H1 (cell line): ENCODE measurements around the gene TRIM47. TPM values are rescaled to one million over a fixed set of nuclear protein-coding genes. Genes with fewer than 3 reads are reported as not detected.

ENCODE experiments used
- CTCF ChIA-PET: fragments of 300-600 bp; sonication (Branson Sonifier 250); formaldehyde crosslinking; loops from one replicate; lab custom pipeline; 2021; ENCODE audit not compliant: partially characterized antibody; lab: Charles Lee
- POLR2A ChIA-PET: fragments of 300-600 bp; sonication (Branson Sonifier 250); formaldehyde crosslinking; loops from one replicate; lab custom pipeline; 2021; ENCODE audit warnings: inconsistent platforms; ENCODE audit not compliant: partially characterized antibody; lab: Charles Lee
- DNase-seq, 2 experiments: peaks; one replicate each; pipeline versions ENCODE4 v3.0.0 to v3.0.0-alpha.2; 2010 to 2022; ENCODE audit warnings: low spot score in 2 of 2, low read depth in 1 of 2, mixed read lengths in 1 of 2
- FAIRE-seq: peaks from 2 replicates; lab custom pipeline; 2011; peaks lifted over from hg19 to GRCh38; lab: Jason Lieb, UNC
- H2AFZ ChIP-seq: 2 replicates; pipeline ENCODE4 v1.8.1; 2012; ENCODE audit warnings: low read length, inconsistent platforms
- H2AK5ac ChIP-seq: 2 replicates; pipeline ENCODE4 v1.6.1; 2013; ENCODE audit warnings: low read depth, low read length
- H2BK120ac ChIP-seq: replicated peaks from 2 replicates; pipeline ENCODE3; 2013; ENCODE audit warnings: low read depth, low read length, inconsistent platforms
- H2BK12ac ChIP-seq: 2 replicates; pipeline ENCODE4 v1.6.1; 2013; ENCODE audit warnings: low read depth, low read length
- H2BK15ac ChIP-seq: 2 replicates; pipeline ENCODE4 v1.6.1; 2013; ENCODE audit warnings: low read length
- H2BK20ac ChIP-seq: 2 replicates; pipeline ENCODE4 v1.6.1; 2013; ENCODE audit warnings: low read length
- H2BK5ac ChIP-seq: 2 replicates; pipeline ENCODE4 v1.6.1; 2013; ENCODE audit warnings: low read depth, low read length
- H3K14ac ChIP-seq: 2 replicates; pipeline ENCODE4 v1.6.1; 2013; ENCODE audit warnings: inconsistent platforms; ENCODE audit not compliant: insufficient read length
- H3K18ac ChIP-seq: 2 replicates; pipeline ENCODE4 v1.6.1; 2013; ENCODE audit warnings: low read length; ENCODE audit errors: extremely low read depth
- H3K23ac ChIP-seq: 2 replicates; pipeline ENCODE4 v1.6.1; 2013; ENCODE audit warnings: inconsistent platforms; ENCODE audit not compliant: insufficient read length
- H3K23me2 ChIP-seq: 2 replicates; pipeline ENCODE4 v1.6.1; 2013; ENCODE audit warnings: low read depth, low read length
- H3K27ac ChIP-seq: 2 replicates; pipeline ENCODE4 v1.6.1; 2011; ENCODE audit warnings: low read depth, low read length, inconsistent platforms
- H3K27me3 ChIP-seq, 4 experiments: replicated peaks in 1 of 4; 1 replicate in 1 of 4; 2 replicates in 3 of 4; pipeline versions ENCODE4 v1.6.1 to v1.8.1; 2011 to 2013; ENCODE audit warnings: low read length in 3 of 4, mild to moderate bottlenecking in 3 of 4, inconsistent platforms in 2 of 4, mixed read lengths in 2 of 4, moderate library complexity in 1 of 4; ENCODE audit not compliant: control insufficient read depth in 3 of 4, insufficient read depth in 3 of 4; ENCODE audit errors: extremely low read depth in 1 of 4
- H3K36me3 ChIP-seq, 4 experiments: 2 replicates each; pipeline versions ENCODE4 v1.6.1 to v1.8.1; 2011 to 2013; ENCODE audit warnings: mild to moderate bottlenecking in 4 of 4, low read length in 3 of 4, moderate library complexity in 2 of 4, control low read depth in 1 of 4, inconsistent platforms in 1 of 4; ENCODE audit not compliant: insufficient read depth in 4 of 4, control insufficient read depth in 2 of 4
- H3K4ac ChIP-seq: replicated peaks from 2 replicates; pipeline ENCODE3; 2013; ENCODE audit warnings: low read length, low read depth, mixed read lengths, inconsistent platforms; ENCODE audit not compliant: insufficient read length
- H3K4me1 ChIP-seq, 4 experiments: replicated peaks in 1 of 4; 1 replicate in 1 of 4; 2 replicates in 3 of 4; pipeline versions ENCODE4 v1.6.1 to v1.8.1; 2011 to 2013; ENCODE audit warnings: low read length in 3 of 4, inconsistent platforms in 2 of 4, mixed read lengths in 1 of 4; ENCODE audit not compliant: insufficient read depth in 4 of 4, control insufficient read depth in 3 of 4
- H3K4me2 ChIP-seq, 2 experiments: 2 replicates each; pipeline versions ENCODE4 v1.6.1 to v1.8.1; 2011 to 2013; ENCODE audit warnings: low read depth in 2 of 2, low read length in 2 of 2, control low read depth in 1 of 2, inconsistent platforms in 1 of 2, mild to moderate bottlenecking in 1 of 2; ENCODE audit not compliant: insufficient read depth in 1 of 2
- H3K4me3 ChIP-seq, 4 experiments: fragments of 200-600, 300-600 bp in 1 of 4; sonication (generic), shearing (Covaris generic), sonication (Bioruptor Twin) in 1 of 4; 2 replicates each; pipeline versions ENCODE4 v1.5.1 to v1.8.1; 2011 to 2016; ENCODE audit warnings: low read length in 4 of 4, low read depth in 3 of 4, control low read depth in 2 of 4, inconsistent platforms in 2 of 4, mild to moderate bottlenecking in 2 of 4, mixed read lengths in 1 of 4, moderate library complexity in 1 of 4; ENCODE audit not compliant: insufficient read depth in 2 of 4; ENCODE audit errors: extremely low read depth in 1 of 4
- H3K56ac ChIP-seq: replicated peaks from 2 replicates; pipeline ENCODE3; 2013; ENCODE audit warnings: low read depth, mild to moderate bottlenecking, mixed read lengths, low read length, inconsistent platforms; ENCODE audit not compliant: insufficient read length
- H3K79me1 ChIP-seq: 2 replicates; pipeline ENCODE4 v1.6.1; 2013; ENCODE audit warnings: low read depth, low read length, control low read depth
- H3K79me2 ChIP-seq, 2 experiments: 2 replicates each; pipeline versions ENCODE4 v1.6.1 to v1.8.1; 2012 to 2013; ENCODE audit warnings: low read length in 2 of 2, mild to moderate bottlenecking in 2 of 2, inconsistent platforms in 1 of 2; ENCODE audit not compliant: insufficient read depth in 2 of 2, control insufficient read depth in 1 of 2
- H3K9ac ChIP-seq, 4 experiments: replicated peaks in 1 of 4; 1 replicate in 1 of 4; 2 replicates in 3 of 4; pipeline versions ENCODE4 v1.6.1 to v1.8.1; 2011 to 2013; ENCODE audit warnings: low read depth in 3 of 4, low read length in 3 of 4, control low read depth in 2 of 4, mild to moderate bottlenecking in 2 of 4, moderate library complexity in 2 of 4, inconsistent platforms in 1 of 4; ENCODE audit errors: extremely low read depth in 1 of 4
- H3K9me3 ChIP-seq, 2 experiments: 2 replicates each; pipeline versions ENCODE4 v1.6.1 to v1.8.1; 2012 to 2013; ENCODE audit warnings: mild to moderate bottlenecking in 2 of 2, moderate library complexity in 2 of 2, control low read depth in 1 of 2, inconsistent platforms in 1 of 2, low read depth in 1 of 2, low read length in 1 of 2, mixed read lengths in 1 of 2; ENCODE audit not compliant: insufficient read depth in 2 of 2
- H4K20me1 ChIP-seq, 2 experiments: replicated peaks in 1 of 2; 2 replicates each; pipeline versions ENCODE3 to v1.8.1; 2011 to 2013; ENCODE audit warnings: inconsistent platforms in 2 of 2, low read length in 2 of 2, mild to moderate bottlenecking in 1 of 2; ENCODE audit not compliant: insufficient read depth in 2 of 2, control insufficient read depth in 1 of 2
- H4K5ac ChIP-seq: 2 replicates; pipeline ENCODE4 v1.6.1; 2013; ENCODE audit warnings: low read length, low read depth, mixed read lengths, inconsistent platforms; ENCODE audit not compliant: insufficient read length
- H4K8ac ChIP-seq: 2 replicates; pipeline ENCODE4 v1.8.0; 2013; ENCODE audit warnings: mild to moderate bottlenecking, moderate library complexity, low read length, inconsistent platforms; ENCODE audit not compliant: insufficient read depth; ENCODE audit errors: extremely low read depth
- H4K91ac ChIP-seq: replicated peaks from 2 replicates; pipeline ENCODE3; 2013; ENCODE audit warnings: low read length, mixed read lengths, inconsistent platforms; ENCODE audit not compliant: insufficient read length
- SAP30 ChIP-seq: fragments of 300-600 bp; sonication (generic); IDR thresholded peaks from 2 replicates; pipeline ENCODE4 v1.7.1; 2012; ENCODE audit warnings: low read length, moderate library complexity, mild to moderate bottlenecking, inconsistent platforms; ENCODE audit not compliant: insufficient read depth, insufficient replicate concordance
- TEAD4 ChIP-seq: IDR thresholded peaks from 2 replicates; pipeline ENCODE4 v1.6.1; 2012; ENCODE audit warnings: low read depth, low read length, inconsistent platforms, mixed read lengths
- WGBS, 2 experiments: shearing (Covaris generic) in 1 of 2; methylation state at CpG; one replicate each; pipeline versions ENCODE4 v1.1.6 to v1.1.7; 2013 to 2015; ENCODE audit warnings: low lambda C conversion rate in 2 of 2, mixed read lengths in 2 of 2, inconsistent platforms in 1 of 2, low coverage in 1 of 2, missing lambda C conversion rate in 1 of 2; ENCODE audit not compliant: insufficient replicate concordance in 2 of 2, insufficient coverage in 1 of 2, insufficient read length in 1 of 2; ENCODE audit errors: extremely low coverage in 1 of 2, missing lambda C conversion rate in 1 of 2; 5-methylcytosine and 5-hydroxymethylcytosine counted together
- polyA plus RNA-seq, 7 experiments: library from polyadenylated mRNA; depleted of rRNA in 3 of 7; stranded (reverse) in 5 of 7; unstranded in 2 of 7; fragments of >200 nt in 5 of 7; fragments of 200-250 nt in 2 of 7; gene quantifications; 1 replicate in 5 of 7; 2 replicates in 1 of 7; 4 replicates in 1 of 7; pipeline versions ENCODE4 v1.2.1 to v1.2.3, GENCODE V29; 2011 to 2013; ENCODE audit warnings: missing spikeins in 2 of 7, mixed read lengths in 2 of 7
- total RNA-seq: library from RNA; stranded (reverse); fragmentation: NEBNext Ultra II Directional; extraction: Animal tissue kit (Norgen Biotek cat#: 25700); gene quantifications from 2 replicates; pipeline ENCODE4 v1.2.1, GENCODE V29; 2021

TRIM47 gene
- total and polyA plus RNA-seq, 2 of the 8 experiments (the other 6 are each of a cell fraction or from before 2014, with no cell fraction given) = 6.3 to 6.4 TPM

GRCh38 chr17:75872434-75873351 lies 5.7 kb downstream of the TRIM47 start:
- FAIRE-seq (no peak), DNase-seq (no peak)
- ChIA-PET CTCF (interaction anchor here (0.8 to 11.3 kb wide), 10 partner anchors 11 to 147 kb away, joined by 3 to 157 read pairs (median 4); partner anchors contain the start of genes CDK3, MRPL38, TRIM65 and WBP2), POLR2A (interaction anchor here (1.1 to 12.1 kb wide), 4 partner anchors 11 to 97 kb away, joined by 3 to 143 read pairs (median 6); partner anchors contain the start of gene TRIM65)
- no peak overlapping the region for H3K9ac ChIP-seq
- WGBS, 2 experiments = 86% methylated on average over 13 of the region's 13 CpGs; no CpG with 5 or more reads in 1 of the 2 experiments
- H3K56ac ChIP-seq = no peak overlapping the region
- no peaks in the 10 kb centered on the region for H3K79me1 ChIP-seq
- no peaks in the 10 kb centered on the region for H4K20me1 ChIP-seq
- peaks cover 5 to 16% (median 13%) of the 10 kb centered on the region in 4 experiments; a peak in 6 of 7 replicates for H3K27me3 ChIP-seq
- 0 out of 2 replicates have a peak overlapping the region, but pooled peaks have one; percentile 62 for H2AFZ ChIP-seq
- peak; percentile 20; the same call in 1 of the 2 replicates for TF ChIP-seq TEAD4
- no peak for TF ChIP-seq SAP30
- no peak overlapping the region for H3K23ac ChIP-seq
- H3K4me1 ChIP-seq = peaks cover 0 to 24% (median 13%) of the 10 kb centered on the region in 4 experiments; a peak in 6 of 7 replicates
- no peak overlapping the region for H2BK20ac ChIP-seq
- no peak overlapping the region for H2BK120ac ChIP-seq
- H3K79me2 ChIP-seq = no peaks in the 10 kb centered on the region
- H2BK5ac ChIP-seq = peak overlapping the region; percentile 12
- no peak overlapping the region for H2BK15ac ChIP-seq
- peak overlapping the region; percentile 60 for H4K8ac ChIP-seq
- H3K4ac ChIP-seq = no peak overlapping the region
- H2BK12ac ChIP-seq = no peak overlapping the region
- H3K18ac ChIP-seq = no peak overlapping the region
- H3K14ac ChIP-seq = no peak overlapping the region
- no peak overlapping the region for H4K5ac ChIP-seq
- H3K23me2 ChIP-seq = peaks cover 5% of the 10 kb centered on the region; the same call in 1 of the 2 replicates
- no peak overlapping the region for H3K4me3 ChIP-seq
- no peaks in the 10 kb centered on the region for H3K36me3 ChIP-seq
- peak overlapping the region; percentile 18; the same call in 1 of the 2 replicates for H3K27ac ChIP-seq
- H3K4me2 ChIP-seq = no peak overlapping the region; a peak in 1 of 4 replicates
- H4K91ac ChIP-seq = peak overlapping the region; percentile 5
- no peaks in the 10 kb centered on the region for H3K9me3 ChIP-seq
- no peak overlapping the region for H2AK5ac ChIP-seq
